ENCODE data around the gene SPRYD3.

Gene SPRYD3

DNA sequence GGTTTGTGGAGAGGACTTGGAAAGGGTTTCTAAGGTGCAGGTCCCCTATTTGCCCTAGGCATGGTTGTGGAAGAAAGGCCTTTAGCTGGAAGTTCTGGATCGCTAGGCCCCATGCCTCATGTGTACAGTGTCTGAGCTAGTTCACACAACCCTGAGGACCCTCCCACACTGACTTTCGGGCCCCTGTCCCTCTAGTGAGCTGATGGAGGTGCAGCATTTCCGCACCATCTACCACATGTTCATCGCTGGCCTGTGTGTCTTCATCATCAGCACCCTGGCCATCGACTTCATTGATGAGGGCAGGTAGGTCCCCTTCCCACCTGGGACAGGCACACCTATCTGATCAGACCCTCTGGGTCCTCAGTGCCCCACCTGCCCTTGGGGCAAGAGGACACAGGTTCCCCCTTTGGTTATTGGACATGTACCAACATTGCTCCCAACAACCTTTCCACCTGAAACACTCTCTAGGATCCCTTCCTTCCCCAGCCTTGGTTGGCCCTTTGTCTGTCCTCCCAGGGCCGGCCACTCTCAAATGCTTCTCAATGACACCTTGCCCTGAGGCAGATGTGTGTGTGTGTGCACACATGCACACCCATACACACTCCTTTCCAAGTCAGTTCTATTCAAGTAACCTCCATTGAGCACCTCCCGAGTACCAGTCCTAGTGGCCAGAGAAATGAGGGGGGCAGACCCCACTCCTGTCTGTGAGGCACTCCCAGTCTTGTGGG lies 26.7 kb upstream of the SPRYD3 start:
- TF ChIP-seq GATA3 (IDR thresholded peaks at IDR 0.05; ENCODE audit: low read depth, low read length) (no peak), GATA2 (IDR thresholded peaks at IDR 0.05; ENCODE audit: low read depth, low read length) (no peak)

DNA sequence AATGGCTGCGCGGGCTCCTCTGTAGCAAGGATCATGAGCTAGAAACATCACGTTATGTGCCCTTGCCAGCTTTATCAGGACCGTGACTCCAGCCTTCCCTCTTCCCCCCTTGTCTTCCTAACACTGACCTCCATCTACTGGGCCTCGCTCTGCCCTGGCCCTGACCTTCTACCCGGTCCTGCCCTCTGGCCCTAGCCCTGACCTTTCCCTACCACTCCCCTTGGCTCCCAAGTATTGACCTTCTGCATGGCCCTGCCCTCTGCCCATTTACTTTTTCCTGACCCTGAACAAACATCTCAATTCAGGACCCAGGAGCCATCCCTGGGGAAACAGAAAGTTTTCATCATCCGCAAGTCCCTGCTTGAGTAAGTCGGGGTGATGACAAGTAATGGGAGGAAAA lies 26.1 kb upstream of the SPRYD3 start:
- TF ChIP-seq GATA2 (IDR thresholded peaks at IDR 0.05; ENCODE audit: low read depth, low read length): no peak
- no peak for TF ChIP-seq GATA3 (IDR thresholded peaks at IDR 0.05; ENCODE audit: low read depth, low read length)

DNA sequence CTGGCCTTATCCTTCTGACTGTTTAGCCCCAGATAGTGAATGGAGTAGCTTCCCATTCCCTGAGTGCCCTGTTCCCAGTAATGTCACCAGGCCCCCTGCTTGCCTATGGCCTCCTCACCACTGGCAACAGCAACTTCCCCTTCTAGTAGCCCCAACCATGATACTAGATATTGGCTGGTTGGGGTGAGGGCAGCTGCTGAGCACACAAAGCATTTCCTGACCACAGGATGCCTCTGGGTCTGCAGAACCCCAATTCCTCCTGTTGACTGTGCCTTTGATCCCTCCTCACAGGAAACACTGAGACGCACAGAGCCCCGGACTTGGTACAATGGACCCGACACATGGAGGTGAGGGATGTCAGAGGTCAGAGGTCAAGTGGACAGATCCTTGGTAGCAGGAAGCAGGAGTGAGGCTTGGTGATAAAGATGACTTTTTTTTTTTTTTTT lies 24.7 kb upstream of the SPRYD3 start:
- TF ChIP-seq GATA3 (IDR thresholded peaks at IDR 0.05; ENCODE audit: low read depth, low read length) (no peak), GATA2 (IDR thresholded peaks at IDR 0.05; ENCODE audit: low read depth, low read length) (no peak)

DNA sequence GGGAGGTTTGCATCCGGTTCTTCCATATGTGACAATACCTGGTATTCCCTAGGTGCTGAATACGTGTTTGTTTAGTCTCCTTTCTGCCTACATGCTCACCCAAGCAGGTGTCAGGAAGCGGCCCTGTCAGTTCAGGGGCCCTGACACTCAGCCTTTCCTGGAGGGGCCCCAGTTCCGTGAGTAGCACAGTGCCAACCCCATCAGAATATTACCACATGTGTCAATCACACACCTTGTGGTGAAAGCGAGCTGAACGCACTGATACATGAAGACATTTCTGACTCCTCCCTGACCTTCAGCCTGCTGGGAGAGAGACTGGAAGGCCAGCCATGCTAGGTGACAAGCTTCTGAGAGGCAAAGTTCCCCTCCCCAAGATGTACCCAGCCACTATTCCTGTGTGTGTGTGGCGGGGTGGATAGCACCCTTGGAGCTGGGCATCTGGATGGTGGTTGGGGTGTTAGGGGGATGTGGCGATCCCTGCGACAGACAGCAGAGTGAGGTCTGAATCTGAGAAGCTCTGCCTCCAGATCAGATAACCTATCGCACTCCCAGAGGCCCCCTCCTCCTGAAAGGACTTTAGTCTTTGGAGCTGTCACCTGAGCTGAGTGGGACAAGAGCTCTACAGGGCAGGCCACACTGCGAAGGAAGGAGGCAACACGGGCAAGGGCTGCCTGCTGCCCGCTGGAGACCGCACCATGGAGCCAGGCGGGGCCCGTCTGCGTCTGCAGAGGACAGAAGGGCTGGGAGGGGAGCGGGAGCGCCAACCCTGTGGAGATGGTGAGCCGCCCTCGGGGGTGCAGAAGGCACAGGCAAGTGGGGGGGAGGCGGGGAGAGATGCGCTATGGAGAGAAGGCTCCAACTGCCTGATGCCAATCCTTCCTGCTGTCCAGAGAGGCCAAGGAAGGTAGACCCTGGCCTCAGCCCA lies 24.0 kb upstream of the SPRYD3 start, which contains the start of gene SOAT2:
TSS of gene SOAT2 (plus strand) at position 604 of the 925 bp plus-strand sequence. CDS start at position 696, 92 bp downstream.
- no peak for TF ChIP-seq GATA3 (IDR thresholded peaks at IDR 0.05; ENCODE audit: low read depth, low read length)

DNA sequence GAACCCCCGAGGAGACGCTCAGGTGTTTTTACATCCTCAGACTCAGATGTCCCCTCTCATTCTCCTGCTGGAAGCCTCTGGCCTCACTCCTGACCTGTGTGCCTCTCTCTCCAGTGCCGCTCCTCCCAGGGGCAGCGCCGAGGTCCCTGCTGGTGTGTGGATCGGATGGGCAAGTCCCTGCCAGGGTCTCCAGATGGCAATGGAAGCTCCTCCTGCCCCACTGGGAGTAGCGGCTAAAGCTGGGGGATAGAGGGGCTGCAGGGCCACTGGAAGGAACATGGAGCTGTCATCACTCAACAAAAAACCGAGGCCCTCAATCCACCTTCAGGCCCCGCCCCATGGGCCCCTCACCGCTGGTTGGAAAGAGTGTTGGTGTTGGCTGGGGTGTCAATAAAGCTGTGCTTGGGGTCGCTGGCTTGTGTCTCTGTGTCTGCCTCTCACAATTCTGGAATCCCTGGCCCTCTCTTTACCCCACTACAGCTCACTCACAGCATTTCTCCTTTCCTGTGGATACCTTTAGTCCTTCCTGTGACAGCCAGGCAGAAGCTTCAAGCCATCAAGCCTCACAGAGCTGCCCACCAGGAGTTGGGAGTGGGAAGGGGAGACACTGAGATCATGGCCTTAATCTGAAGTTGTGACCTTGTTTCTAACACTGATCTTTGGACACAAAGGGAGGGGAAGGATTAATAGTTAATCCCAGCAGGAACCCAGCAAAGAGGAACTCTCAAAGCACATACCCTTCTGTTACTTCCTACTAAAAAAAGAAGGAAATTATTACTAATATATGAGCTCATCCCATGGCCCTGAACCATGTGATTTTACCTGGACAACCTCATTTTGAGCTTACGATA lies 23.0 kb upstream of the SPRYD3 start:
- no peak for TF ChIP-seq GATA2 (IDR thresholded peaks at IDR 0.05; ENCODE audit: low read depth, low read length)
- TF ChIP-seq GATA3 (IDR thresholded peaks at IDR 0.05; ENCODE audit: low read depth, low read length): no peak

DNA sequence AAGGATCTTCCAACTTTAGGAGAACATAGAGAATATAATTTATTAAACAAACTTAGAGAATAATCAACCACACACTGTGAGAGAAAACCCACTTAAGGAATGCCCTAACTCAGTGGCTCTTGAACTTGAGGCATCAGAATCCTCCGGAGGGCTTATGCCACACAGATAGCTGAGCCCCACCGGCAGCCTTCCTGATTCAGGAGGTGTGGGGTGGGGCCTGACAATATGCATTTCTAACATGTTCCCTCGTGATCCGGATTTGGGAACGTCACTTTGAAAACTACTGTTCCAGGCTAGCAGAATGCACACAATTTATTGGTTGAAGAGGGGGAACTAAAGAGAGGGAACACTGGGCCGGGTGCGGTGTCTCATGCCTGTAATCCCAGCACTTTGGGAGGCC lies 22.1 kb upstream of the SPRYD3 start:
- TF ChIP-seq GATA2 (IDR thresholded peaks at IDR 0.05; ENCODE audit: low read depth, low read length) (no peak), GATA3 (IDR thresholded peaks at IDR 0.05; ENCODE audit: low read depth, low read length) (no peak)

DNA sequence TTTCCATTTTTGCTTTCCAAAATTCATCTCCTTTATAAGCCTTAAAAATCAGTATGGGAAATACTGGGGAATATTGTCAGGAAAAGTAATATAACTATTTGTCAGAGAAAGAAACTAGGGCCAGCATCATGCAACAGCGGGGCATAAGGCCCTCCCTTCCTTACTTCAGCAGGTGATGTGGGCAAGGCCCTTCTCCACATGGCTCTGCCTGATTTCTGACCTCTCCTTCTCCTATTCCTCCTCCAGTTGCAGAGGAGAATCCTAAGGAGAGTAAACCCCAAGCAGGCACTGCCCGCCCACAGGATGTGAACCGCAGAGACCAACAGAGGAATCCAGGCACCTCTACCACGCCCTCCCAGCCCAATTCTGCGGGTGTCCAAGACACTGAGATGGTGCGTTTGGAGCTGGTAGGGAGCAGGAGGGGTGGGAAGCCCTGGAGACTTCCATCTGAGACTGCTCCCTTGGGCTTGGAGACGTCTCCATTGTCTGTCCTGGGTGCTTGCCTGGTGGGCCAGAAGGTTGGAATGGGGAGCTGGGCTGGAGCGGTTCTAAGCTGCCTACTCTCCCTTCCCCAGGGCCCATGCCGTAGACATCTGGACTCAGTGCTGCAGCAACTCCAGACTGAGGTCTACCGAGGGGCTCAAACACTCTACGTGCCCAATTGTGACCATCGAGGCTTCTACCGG lies 21.4 kb upstream of the SPRYD3 start:
- TF ChIP-seq GATA3 (IDR thresholded peaks at IDR 0.05; ENCODE audit: low read depth, low read length) (no peak), GATA2 (IDR thresholded peaks at IDR 0.05; ENCODE audit: low read depth, low read length) (no peak)

DNA sequence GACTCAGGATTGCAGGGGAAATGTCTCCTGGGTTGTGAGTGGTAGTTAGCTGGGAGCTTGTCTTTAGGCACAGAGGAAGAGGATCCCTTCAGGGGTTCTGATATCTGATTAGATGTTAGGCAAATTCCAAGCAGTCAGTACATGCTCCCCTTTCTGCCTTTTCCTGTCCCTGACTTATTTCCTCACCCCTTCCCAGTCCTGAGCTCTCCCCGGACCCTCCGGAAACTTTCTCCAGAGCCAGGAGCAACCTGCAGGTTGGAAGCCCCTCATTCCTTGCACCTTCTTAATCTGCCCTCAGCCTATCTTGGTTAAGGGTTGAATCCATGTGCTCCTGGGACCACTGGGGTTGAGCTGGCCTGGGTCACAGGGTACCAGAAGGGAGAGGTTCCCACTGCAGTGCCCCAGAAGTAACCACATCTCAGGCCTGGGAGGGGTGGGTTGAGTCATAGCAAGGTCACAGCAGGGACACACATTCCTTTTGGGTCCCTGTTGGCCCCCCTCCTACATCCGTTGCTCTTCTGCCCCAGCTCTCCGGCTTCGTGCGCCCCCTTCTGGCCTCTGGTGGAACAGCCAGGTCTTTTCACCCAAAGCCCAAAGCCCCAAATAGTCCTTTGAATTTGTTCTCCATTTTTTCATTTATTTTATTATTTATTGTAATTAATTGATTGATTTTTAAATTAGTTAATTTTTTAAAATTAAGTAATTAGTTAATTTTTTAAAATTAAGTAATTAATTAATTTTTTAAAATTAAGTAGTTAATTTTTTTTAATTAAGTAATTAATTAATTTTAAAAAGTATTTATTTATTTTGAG lies 20.1 kb upstream of the SPRYD3 start:
- TF ChIP-seq GATA3 (IDR thresholded peaks at IDR 0.05; ENCODE audit: low read depth, low read length) (no peak), GATA2 (IDR thresholded peaks at IDR 0.05; ENCODE audit: low read depth, low read length) (no peak)

DNA sequence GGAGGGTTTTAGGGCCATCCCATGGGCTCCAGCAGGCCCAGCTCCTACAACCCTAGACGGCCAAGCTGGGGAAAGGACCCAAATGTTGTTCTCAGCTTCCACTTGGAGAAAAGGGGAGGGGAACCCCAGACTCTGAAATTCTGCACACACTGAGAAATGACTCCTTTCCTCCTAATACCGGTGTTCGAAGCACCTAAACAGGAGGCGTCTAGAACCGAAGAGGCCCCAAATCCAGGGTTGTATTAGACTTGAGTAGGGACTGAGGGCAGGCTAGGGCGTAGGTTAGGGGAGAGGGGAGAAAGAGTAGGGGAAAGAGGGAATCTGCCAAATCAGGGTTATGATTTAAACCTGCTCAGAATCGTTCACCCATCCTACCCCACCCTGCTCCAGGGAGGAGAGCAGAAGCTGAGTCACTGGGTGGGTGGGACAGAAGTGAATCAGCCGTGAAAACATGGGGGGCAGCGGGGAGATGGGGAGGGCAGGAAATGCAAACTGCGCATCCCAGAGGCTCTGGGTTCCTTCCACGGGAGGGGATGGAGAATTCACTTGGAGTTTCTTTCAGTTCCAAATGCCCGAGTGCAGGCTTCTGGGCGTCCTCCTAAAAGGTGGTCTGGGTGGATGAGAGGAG lies 19.3 kb upstream of the SPRYD3 start:
- no peak for TF ChIP-seq GATA2 (IDR thresholded peaks at IDR 0.05; ENCODE audit: low read depth, low read length)
- no peak for TF ChIP-seq GATA3 (IDR thresholded peaks at IDR 0.05; ENCODE audit: low read depth, low read length)

DNA sequence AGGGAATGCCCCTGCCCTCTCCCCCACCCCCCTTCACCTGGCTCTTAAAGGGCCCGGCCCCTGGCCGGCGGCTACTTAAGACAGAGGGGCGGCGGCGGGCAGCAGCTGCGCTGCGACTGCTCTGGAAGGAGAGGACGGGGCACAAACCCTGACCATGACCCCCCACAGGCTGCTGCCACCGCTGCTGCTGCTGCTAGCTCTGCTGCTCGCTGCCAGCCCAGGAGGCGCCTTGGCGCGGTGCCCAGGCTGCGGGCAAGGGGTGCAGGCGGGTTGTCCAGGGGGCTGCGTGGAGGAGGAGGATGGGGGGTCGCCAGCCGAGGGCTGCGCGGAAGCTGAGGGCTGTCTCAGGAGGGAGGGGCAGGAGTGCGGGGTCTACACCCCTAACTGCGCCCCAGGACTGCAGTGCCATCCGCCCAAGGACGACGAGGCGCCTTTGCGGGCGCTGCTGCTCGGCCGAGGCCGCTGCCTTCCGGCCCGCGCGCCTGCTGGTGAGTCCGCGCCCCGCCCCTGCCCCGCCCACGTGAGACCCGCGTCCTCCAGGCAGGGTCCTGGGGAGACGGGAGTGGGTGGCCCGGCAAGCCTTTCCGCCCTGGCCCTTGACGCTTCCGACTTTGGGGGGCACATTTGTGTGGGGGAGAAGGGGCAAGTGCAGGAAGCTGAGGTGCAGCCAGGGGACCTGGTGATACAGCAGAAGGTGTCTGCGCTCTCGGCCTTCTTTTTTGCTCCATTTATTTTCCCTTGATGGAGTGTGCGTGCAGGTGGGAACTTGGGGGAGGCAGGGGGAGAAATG lies 18.6 kb upstream of the SPRYD3 start, which contains the start of gene IGFBP6:
TSS of gene IGFBP6 (plus strand) at position 104 of the 790 bp plus-strand sequence. CDS start at position 155, 51 bp downstream.
- TF ChIP-seq GATA2 (IDR thresholded peaks at IDR 0.05; ENCODE audit: low read depth, low read length): no peak
- no peak for TF ChIP-seq GATA3 (IDR thresholded peaks at IDR 0.05; ENCODE audit: low read depth, low read length)

DNA sequence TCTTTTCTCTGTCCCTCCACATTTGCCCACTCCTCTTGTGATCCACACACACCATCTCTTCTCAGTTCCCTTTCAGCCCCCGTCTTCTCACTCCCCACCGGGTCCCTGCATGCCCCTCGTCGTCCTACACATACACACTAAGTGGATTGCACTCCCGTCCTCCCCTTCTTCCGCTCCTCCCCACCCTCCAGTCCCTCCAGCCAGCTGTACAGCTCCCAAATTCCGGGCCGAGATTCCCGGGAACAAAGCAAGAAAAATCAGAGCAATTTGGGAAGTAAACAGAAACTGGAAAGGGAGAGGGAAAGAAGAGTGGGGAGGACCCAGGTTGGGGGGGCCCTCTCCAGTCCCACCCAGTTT lies 18.0 kb upstream of the SPRYD3 start:
- no peak for TF ChIP-seq GATA2 (IDR thresholded peaks at IDR 0.05; ENCODE audit: low read depth, low read length)
- TF ChIP-seq GATA3 (IDR thresholded peaks at IDR 0.05; ENCODE audit: low read depth, low read length): no peak
